ENCODE data around the gene AFF3.

The AFF3 gene

DNA sequence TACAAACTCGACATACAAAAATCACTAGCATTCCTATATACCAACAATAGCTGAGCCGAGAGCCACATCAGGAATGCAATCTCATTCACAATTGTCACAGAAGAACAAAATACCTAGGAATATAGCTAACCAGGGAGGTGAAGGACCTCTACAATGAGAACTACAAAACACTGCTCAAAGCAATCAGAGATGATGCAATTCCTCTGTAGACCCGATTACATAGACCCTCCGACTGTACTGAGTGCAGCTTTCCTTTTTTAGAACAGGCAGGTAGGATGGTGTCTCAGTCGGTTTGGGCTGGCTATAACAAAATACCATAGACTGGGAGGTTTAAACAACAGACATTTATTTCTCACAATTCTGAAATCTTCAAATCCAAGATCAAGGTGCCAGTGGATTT lies 513.1 kb downstream of the AFF3 start:
- H4K20me1 ChIP-seq (ENCODE audit: control insufficient read depth, insufficient read depth, low read depth, low read length) = no peaks in the 10 kb centered on the region

GRCh38 chr2:99626158-99626557 lies 516.2 kb downstream of the AFF3 start:
- Histone ChIP-seq H3K27me3 (ENCODE audit: control insufficient read depth, low read length) (no peaks in the 10 kb centered on the region), H3K4me2 (ENCODE audit: low read length) (no peak overlapping the region), H3K36me3 (ENCODE audit: control insufficient read depth, low read length) (peaks cover 8% of the 10 kb centered on the region), H3K27ac (ENCODE audit: low read depth, low read length) (no peak overlapping the region), H3F3A (ENCODE audit: control insufficient read depth, insufficient read depth) (peaks cover 5% of the 10 kb centered on the region; the same call in 1 of the 2 replicates), H3K9me2 (replicated peaks; ENCODE audit: control insufficient read depth, low read length) (no peaks in the 10 kb centered on the region), H3K9me3 (ENCODE audit: control insufficient read depth, insufficient read depth, low read length) (no peaks in the 10 kb centered on the region; the same call in 1 of the 2 replicates), H3K4me3 (ENCODE audit: low read length) (no peak overlapping the region), H4K20me1 (ENCODE audit: control insufficient read depth, insufficient read depth, low read depth, low read length) (no peaks in the 10 kb centered on the region), H3K79me2 (ENCODE audit: control insufficient read depth, low read length) (no peaks in the 10 kb centered on the region), H3K4me1 (ENCODE audit: control insufficient read depth, low read length) (peaks cover 49% of the 10 kb centered on the region)
- TF ChIP-seq, protein P1, sequence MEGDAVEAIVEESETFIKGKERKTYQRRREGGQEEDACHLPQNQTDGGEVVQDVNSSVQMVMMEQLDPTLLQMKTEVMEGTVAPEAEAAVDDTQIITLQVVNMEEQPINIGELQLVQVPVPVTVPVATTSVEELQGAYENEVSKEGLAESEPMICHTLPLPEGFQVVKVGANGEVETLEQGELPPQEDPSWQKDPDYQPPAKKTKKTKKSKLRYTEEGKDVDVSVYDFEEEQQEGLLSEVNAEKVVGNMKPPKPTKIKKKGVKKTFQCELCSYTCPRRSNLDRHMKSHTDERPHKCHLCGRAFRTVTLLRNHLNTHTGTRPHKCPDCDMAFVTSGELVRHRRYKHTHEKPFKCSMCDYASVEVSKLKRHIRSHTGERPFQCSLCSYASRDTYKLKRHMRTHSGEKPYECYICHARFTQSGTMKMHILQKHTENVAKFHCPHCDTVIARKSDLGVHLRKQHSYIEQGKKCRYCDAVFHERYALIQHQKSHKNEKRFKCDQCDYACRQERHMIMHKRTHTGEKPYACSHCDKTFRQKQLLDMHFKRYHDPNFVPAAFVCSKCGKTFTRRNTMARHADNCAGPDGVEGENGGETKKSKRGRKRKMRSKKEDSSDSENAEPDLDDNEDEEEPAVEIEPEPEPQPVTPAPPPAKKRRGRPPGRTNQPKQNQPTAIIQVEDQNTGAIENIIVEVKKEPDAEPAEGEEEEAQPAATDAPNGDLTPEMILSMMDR (IDR thresholded peaks at IDR 0.05; ENCODE audit: low read depth, low read length, poor library complexity, severe bottlenecking) = no peak
- TF ChIP-seq EZH2phosphoT487 (IDR thresholded peaks at IDR 0.05; ENCODE audit: borderline replicate concordance, low read length) = no peak

More for the DNA sequence above, 513.1 kb downstream of the AFF3 start:
- H3F3A ChIP-seq (ENCODE audit: control insufficient read depth, insufficient read depth) = peaks cover 5% of the 10 kb centered on the region; the same call in 1 of the 2 replicates
- H3K9me2 ChIP-seq (replicated peaks; ENCODE audit: control insufficient read depth, low read length) = no peaks in the 10 kb centered on the region
- H3K4me1 ChIP-seq (ENCODE audit: control insufficient read depth, low read length) = peaks cover 43% of the 10 kb centered on the region
- H3K36me3 ChIP-seq (ENCODE audit: control insufficient read depth, low read length) = peaks cover 27% of the 10 kb centered on the region
- H3K27me3 ChIP-seq (ENCODE audit: control insufficient read depth, low read length) = no peaks in the 10 kb centered on the region
- H3K4me3 ChIP-seq (ENCODE audit: low read length) = no peak overlapping the region
- H3K9me3 ChIP-seq (ENCODE audit: control insufficient read depth, insufficient read depth, low read length) = peaks cover 26% of the 10 kb centered on the region
- TF ChIP-seq EZH2phosphoT487 (IDR thresholded peaks at IDR 0.05; ENCODE audit: borderline replicate concordance, low read length) = no peak
- TF ChIP-seq, protein P1 (IDR thresholded peaks at IDR 0.05; ENCODE audit: low read depth, low read length, poor library complexity, severe bottlenecking) = no peak
- H3K27ac ChIP-seq (ENCODE audit: low read depth, low read length) = no peak overlapping the region
- H3K4me2 ChIP-seq (ENCODE audit: low read length) = no peak overlapping the region
- no peaks in the 10 kb centered on the region for H3K79me2 ChIP-seq (ENCODE audit: control insufficient read depth, low read length)

DNA sequence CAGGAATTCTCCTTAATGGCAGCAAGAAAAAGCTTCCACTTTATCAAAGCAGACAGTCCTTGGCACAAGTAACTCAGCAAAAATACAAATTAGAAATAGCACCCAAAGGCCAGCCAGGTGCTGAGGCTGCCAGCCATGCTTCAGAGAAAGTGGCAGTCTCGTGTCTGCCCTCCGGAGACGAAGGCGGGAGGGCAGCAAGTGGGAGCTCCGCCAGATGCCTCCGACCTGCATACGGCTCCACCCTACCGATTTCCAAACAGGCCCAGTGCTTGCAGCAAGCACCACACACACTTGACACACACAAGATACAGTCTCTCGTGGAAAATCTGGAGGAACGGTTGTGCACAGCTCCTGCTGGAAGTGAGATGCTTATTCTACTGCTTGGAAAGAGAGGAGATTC lies 517.7 kb downstream of the AFF3 start:
- Histone ChIP-seq H3K4me2 (ENCODE audit: low read length) (no peak overlapping the region), H3K4me1 (ENCODE audit: control insufficient read depth, low read length) (peaks cover 56% of the 10 kb centered on the region), H3K27ac (ENCODE audit: low read depth, low read length) (no peak overlapping the region), H3K9me2 (replicated peaks; ENCODE audit: control insufficient read depth, low read length) (no peaks in the 10 kb centered on the region), H3K79me2 (ENCODE audit: control insufficient read depth, low read length) (no peaks in the 10 kb centered on the region), H3K36me3 (ENCODE audit: control insufficient read depth, low read length) (peaks cover 3% of the 10 kb centered on the region), H3K4me3 (ENCODE audit: low read length) (no peak overlapping the region), H3K27me3 (ENCODE audit: control insufficient read depth, low read length) (no peaks in the 10 kb centered on the region), H3F3A (ENCODE audit: control insufficient read depth, insufficient read depth) (peaks cover 5% of the 10 kb centered on the region; the same call in 1 of the 2 replicates), H4K20me1 (ENCODE audit: control insufficient read depth, insufficient read depth, low read depth, low read length) (no peaks in the 10 kb centered on the region), H3K9me3 (ENCODE audit: control insufficient read depth, insufficient read depth, low read length) (no peaks in the 10 kb centered on the region)
- no peak for TF ChIP-seq EZH2phosphoT487 (IDR thresholded peaks at IDR 0.05; ENCODE audit: borderline replicate concordance, low read length)
- TF ChIP-seq, protein P1 (IDR thresholded peaks at IDR 0.05; ENCODE audit: low read depth, low read length, poor library complexity, severe bottlenecking) = no peak
